Osteoblast (primary cell): ENCODE measurements around the gene PUS3. TPM values are rescaled to one million over a fixed set of nuclear protein-coding genes. Genes with fewer than 3 reads are reported as not detected.
"Not testable (repeated sequence)": the region's sequence is repeated elsewhere in the genome, so short reads cannot be mapped to it uniquely, and the experiment has no call there.

Experiments
- DNase-seq: peaks from one replicate; pipeline ENCODE4 v3.0.0; 2011; ENCODE audit warnings: low spot score, mixed read lengths; ENCODE audit not compliant: insufficient read length; ENCODE audit errors: missing footprints
- H2AFZ ChIP-seq: 2 replicates; pipeline ENCODE4 v1.6.0; 2011; ENCODE audit warnings: mild to moderate bottlenecking, low read length
- H3K27ac ChIP-seq: 2 replicates; pipeline ENCODE4 v1.5.1; 2011; ENCODE audit warnings: mild to moderate bottlenecking, low read depth, low read length, moderate library complexity
- H3K27me3 ChIP-seq: 2 replicates; pipeline ENCODE4 v1.6.0; 2012; ENCODE audit warnings: mild to moderate bottlenecking, control low read depth, inconsistent platforms, low read length, moderate library complexity; ENCODE audit not compliant: insufficient read depth
- H3K36me3 ChIP-seq: 2 replicates; pipeline ENCODE4 v1.5.1; 2011; ENCODE audit warnings: mild to moderate bottlenecking, low read length, control low read depth, moderate library complexity; ENCODE audit not compliant: insufficient read depth
- H3K4me1 ChIP-seq: 2 replicates; pipeline ENCODE4 v1.5.1; 2011; ENCODE audit warnings: mild to moderate bottlenecking, low read length, control low read depth, moderate library complexity; ENCODE audit not compliant: insufficient read depth
- H3K4me2 ChIP-seq: 2 replicates; pipeline ENCODE4 v1.6.0; 2011; ENCODE audit warnings: mild to moderate bottlenecking, low read length; ENCODE audit not compliant: insufficient read depth
- H3K4me3 ChIP-seq: fragments of 200-600 bp; sonication (generic); 3 replicates; pipeline ENCODE4 v1.5.1; 2012; ENCODE audit warnings: mild to moderate bottlenecking, low read length, inconsistent platforms; ENCODE audit not compliant: insufficient read depth
- H3K79me2 ChIP-seq: 2 replicates; pipeline ENCODE4 v1.6.0; 2012; ENCODE audit warnings: mild to moderate bottlenecking, low read length, control low read depth, inconsistent platforms; ENCODE audit not compliant: insufficient read depth
- H3K9me3 ChIP-seq: 2 replicates; pipeline ENCODE4 v1.5.1; 2011; ENCODE audit warnings: low read depth, low read length, control low read depth
- H4K20me1 ChIP-seq: 2 replicates; pipeline ENCODE4 v1.6.0; 2012; ENCODE audit warnings: mild to moderate bottlenecking, low read length, control low read depth; ENCODE audit not compliant: insufficient read depth
- total RNA-seq: library from RNA; depleted of rRNA; stranded (reverse); fragments of >200 nt; gene quantifications from 2 replicates; pipeline ENCODE4 v1.2.3, GENCODE V29; 2012
- TF ChIP-seq, protein P1 (sequence below): IDR thresholded peaks from 2 replicates; pipeline ENCODE4 v1.5.1; 2011; ENCODE audit warnings: mild to moderate bottlenecking, low read depth, low read length, moderate library complexity; ENCODE audit errors: extremely low read depth

The PUS3 gene
- total RNA-seq, 1 donor: 14.1 TPM

DNA sequence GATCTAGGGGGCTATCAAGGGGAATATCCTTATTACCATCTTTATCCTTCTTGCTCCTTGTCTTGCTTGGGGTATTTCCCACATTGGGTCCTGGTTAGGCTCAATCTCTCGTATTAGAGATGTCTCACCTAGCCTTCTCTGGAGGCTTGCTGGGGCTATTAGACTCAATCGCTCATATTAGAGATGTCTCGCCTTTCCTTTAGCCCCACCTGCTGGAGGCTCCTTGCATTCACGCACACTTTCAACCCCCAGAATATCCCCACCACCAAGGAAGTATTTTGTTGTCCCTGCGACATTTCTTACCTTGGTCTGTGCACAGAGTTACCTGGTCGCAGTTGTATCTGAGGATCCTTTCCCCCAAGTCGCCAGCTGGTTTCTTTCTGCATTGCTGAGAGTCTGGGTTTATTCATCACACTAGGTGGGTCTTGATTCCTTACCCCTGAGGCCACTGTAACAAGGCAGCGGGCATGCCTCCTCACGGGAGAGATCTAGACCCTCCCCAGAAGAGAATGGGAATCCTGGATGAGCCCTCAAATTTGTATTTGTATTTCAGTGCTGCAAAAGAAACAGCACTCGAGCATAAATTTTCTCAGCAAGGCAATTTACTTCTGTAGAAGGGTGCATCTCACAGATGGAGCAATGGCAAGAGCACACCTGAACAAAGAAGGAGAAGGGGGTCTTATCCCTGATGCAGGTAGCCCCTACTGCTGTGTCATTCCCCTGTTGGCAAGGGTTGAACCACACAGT is 31.4 kb downstream of the PUS3 start:
- Histone ChIP-seq H4K20me1 (no peaks in the 10 kb centered on the region), H2AFZ (no peak overlapping the region), H3K4me1 (no peaks in the 10 kb centered on the region), H3K27ac (no peak overlapping the region), H3K27me3 (no peaks in the 10 kb centered on the region), H3K9me3 (no peaks in the 10 kb centered on the region), H3K4me3 (no peak overlapping the region), H3K79me2 (no peaks in the 10 kb centered on the region), H3K4me2 (no peak overlapping the region), H3K36me3 (no peaks in the 10 kb centered on the region)
- peak; percentile 89 for DNase-seq
- TF ChIP-seq, protein P1, sequence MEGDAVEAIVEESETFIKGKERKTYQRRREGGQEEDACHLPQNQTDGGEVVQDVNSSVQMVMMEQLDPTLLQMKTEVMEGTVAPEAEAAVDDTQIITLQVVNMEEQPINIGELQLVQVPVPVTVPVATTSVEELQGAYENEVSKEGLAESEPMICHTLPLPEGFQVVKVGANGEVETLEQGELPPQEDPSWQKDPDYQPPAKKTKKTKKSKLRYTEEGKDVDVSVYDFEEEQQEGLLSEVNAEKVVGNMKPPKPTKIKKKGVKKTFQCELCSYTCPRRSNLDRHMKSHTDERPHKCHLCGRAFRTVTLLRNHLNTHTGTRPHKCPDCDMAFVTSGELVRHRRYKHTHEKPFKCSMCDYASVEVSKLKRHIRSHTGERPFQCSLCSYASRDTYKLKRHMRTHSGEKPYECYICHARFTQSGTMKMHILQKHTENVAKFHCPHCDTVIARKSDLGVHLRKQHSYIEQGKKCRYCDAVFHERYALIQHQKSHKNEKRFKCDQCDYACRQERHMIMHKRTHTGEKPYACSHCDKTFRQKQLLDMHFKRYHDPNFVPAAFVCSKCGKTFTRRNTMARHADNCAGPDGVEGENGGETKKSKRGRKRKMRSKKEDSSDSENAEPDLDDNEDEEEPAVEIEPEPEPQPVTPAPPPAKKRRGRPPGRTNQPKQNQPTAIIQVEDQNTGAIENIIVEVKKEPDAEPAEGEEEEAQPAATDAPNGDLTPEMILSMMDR: peak; percentile 71

DNA sequence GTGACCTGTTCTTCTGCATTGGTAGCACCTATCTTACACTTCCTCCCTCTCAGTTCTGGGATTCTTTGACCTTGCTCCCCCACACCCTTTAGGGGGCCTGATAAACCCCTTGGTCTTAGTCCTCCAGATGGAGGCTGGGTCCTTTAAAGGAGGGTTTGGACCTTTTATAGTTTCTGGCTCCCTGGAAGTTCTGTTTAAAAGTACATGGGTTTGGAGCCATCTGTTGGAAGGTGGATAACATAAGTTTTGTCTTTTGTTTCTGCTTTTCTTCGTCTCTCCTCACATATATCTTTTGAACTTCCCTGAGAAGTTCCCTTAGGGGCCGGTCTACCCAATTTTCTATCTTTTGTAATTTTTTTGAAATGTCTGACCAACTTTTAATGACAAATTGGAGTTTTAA is 33.5 kb downstream of the PUS3 start:
- Histone ChIP-seq H3K27ac (no peak overlapping the region), H2AFZ (no peak overlapping the region), H3K36me3 (no peaks in the 10 kb centered on the region), H3K4me1 (no peaks in the 10 kb centered on the region), H3K9me3 (no peaks in the 10 kb centered on the region), H4K20me1 (no peaks in the 10 kb centered on the region), H3K4me3 (no peak overlapping the region), H3K79me2 (no peaks in the 10 kb centered on the region), H3K4me2 (no peak overlapping the region), H3K27me3 (no peaks in the 10 kb centered on the region)
- no peak for DNase-seq
- TF ChIP-seq, protein P1: no peak

DNA sequence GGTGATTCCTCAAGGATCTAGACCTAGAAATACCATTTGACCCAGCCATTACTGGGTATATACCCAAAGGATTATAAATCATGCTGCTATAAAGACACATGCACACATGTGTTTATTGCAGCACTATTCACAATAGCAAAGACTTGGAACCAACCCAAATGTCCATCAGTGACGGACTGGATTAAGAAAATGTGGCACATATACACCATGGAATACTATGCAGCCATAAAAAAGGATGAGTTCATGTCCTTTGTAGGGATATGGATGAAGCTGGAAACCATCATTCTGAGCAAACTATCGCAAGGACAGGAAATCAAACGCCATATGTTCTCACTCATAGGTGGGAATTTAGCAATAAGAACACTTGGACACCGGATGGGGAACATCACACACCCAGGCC is 37.7 kb downstream of the PUS3 start:
- H3K27me3 ChIP-seq, H4K20me1 ChIP-seq, H3K4me3 ChIP-seq, H3K4me2 ChIP-seq, H2AFZ ChIP-seq, H3K9me3 ChIP-seq, H3K79me2 ChIP-seq, H3K36me3 ChIP-seq, H3K27ac ChIP-seq, H3K4me1 ChIP-seq, DNase-seq: not testable (repeated sequence)

DNA sequence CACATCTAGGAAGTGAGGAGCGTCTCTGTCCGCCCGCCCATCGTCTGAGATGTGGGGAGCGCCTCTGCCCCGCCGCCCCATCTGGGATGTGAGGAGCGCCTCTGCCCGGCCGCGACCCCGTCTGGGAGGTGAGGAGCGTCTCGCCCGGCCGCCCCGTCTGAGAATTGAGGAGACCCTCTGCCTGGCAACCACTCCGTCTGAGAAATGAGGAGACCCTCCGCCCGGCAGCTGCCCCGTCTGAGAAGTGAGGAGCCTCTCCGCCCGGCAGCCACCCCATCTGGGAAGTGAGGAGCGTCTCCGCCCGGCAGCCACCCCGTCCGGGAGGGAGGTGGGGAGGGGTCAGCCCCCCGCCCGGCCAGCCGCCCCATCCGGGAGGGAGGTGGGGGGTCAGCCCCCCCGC is 40.2 kb downstream of the PUS3 start:
- not testable (repeated sequence) for H3K9me3 ChIP-seq, H3K4me1 ChIP-seq, H2AFZ ChIP-seq, H3K36me3 ChIP-seq, DNase-seq, H4K20me1 ChIP-seq, H3K4me3 ChIP-seq, H3K27me3 ChIP-seq, H3K27ac ChIP-seq, H3K4me2 ChIP-seq, H3K79me2 ChIP-seq

DNA sequence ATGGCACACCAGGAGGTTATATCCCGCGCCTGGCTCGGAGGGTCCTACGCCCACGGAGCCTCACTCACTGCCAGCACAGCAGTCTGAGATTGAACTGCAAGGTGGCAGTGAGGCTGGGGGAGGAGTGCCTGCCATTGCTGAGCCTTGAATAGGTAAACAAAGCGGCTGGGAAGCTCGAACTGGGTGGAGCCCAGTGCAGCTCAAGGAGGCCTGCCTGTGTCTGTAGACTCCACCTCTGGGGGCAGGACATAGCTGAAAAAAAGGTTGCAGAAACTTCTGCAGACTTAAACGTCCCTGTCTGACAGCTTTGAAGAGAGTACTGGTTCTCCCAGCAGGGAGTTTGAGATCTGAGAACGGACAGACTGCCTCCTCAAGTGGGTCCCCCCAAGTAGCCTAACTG is 45.3 kb downstream of the PUS3 start:
- not testable (repeated sequence) for H3K79me2 ChIP-seq, H3K27me3 ChIP-seq, H2AFZ ChIP-seq, DNase-seq, H3K27ac ChIP-seq, H3K36me3 ChIP-seq, H3K9me3 ChIP-seq, H3K4me3 ChIP-seq, H4K20me1 ChIP-seq, H3K4me2 ChIP-seq, H3K4me1 ChIP-seq
